ENCODE data around the gene NOP53.

- TF ChIP-seq, protein P1, sequence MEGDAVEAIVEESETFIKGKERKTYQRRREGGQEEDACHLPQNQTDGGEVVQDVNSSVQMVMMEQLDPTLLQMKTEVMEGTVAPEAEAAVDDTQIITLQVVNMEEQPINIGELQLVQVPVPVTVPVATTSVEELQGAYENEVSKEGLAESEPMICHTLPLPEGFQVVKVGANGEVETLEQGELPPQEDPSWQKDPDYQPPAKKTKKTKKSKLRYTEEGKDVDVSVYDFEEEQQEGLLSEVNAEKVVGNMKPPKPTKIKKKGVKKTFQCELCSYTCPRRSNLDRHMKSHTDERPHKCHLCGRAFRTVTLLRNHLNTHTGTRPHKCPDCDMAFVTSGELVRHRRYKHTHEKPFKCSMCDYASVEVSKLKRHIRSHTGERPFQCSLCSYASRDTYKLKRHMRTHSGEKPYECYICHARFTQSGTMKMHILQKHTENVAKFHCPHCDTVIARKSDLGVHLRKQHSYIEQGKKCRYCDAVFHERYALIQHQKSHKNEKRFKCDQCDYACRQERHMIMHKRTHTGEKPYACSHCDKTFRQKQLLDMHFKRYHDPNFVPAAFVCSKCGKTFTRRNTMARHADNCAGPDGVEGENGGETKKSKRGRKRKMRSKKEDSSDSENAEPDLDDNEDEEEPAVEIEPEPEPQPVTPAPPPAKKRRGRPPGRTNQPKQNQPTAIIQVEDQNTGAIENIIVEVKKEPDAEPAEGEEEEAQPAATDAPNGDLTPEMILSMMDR (IDR thresholded peaks at IDR 0.05), result no peak
- TF ChIP-seq POLR2A (IDR thresholded peaks at IDR 0.05; ENCODE audit: low read depth), result no peak
Measured at GRCh38 chr19:47761566-47761965, 16.2 kb downstream of the NOP53 start.
